Epithelial cell of esophagus (primary cell): ENCODE data around the gene C16orf82.

Experiments used
- DNase-seq: peaks from one replicate; pipeline ENCODE4 v3.0.0; 2010; ENCODE audit warnings: low read depth
- H3K4me3 ChIP-seq: 2 replicates; pipeline ENCODE4 v1.5.1; 2011; ENCODE audit warnings: mild to moderate bottlenecking, low read length, control low read depth
- CTCF ChIP-seq: IDR thresholded peaks from 2 replicates; pipeline ENCODE4 v1.5.1; 2011; ENCODE audit warnings: low read depth, mild to moderate bottlenecking, low read length, control low read depth, inconsistent platforms; ENCODE audit not compliant: insufficient read depth; ENCODE audit errors: missing control alignments

C16orf82 gene

GRCh38 chr16:27066668-27067537, at the start of gene C16orf82:
C16orf82 (plus strand) TSS chr16:27066927.
- DNase-seq = no peak
- H3K4me3 ChIP-seq = no peak within 1 kb of the TSS
- TF ChIP-seq CTCF = no peak

GRCh38 chr16:27020031-27020430, 46.7 kb upstream of the C16orf82 start:
- DNase-seq = no peak
- no peak overlapping the region for H3K4me3 ChIP-seq
- no peak for TF ChIP-seq CTCF

GRCh38 chr16:27024010-27024409, 42.7 kb upstream of the C16orf82 start:
- no peak for TF ChIP-seq CTCF
- DNase-seq = no peak
- H3K4me3 ChIP-seq = no peak overlapping the region

DNA sequence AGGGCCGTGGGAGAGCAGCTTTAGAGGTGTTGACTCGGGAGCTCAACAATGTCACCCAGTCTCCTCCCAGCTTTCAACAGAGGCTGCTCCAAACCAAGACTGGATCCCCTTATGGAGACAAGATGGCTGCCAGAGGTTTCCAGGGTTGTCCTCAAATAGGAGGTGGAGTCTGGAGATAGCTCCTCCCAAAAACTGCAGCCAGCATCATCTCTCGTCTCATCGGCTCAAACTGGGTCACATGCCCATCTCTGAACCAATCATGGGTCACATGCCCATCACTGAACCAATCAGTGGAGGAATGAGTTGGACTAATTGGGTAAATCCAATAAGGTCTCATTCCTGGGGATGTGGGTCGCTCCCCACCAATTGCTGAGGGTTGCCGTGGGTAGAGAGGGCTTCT, 41.1 kb upstream of the C16orf82 start:
- no peak overlapping the region for H3K4me3 ChIP-seq
- no peak for DNase-seq
- no peak for TF ChIP-seq CTCF

GRCh38 chr16:27027971-27028370, 38.8 kb upstream of the C16orf82 start:
- no peak for TF ChIP-seq CTCF
- H3K4me3 ChIP-seq = no peak overlapping the region
- DNase-seq = no peak

DNA sequence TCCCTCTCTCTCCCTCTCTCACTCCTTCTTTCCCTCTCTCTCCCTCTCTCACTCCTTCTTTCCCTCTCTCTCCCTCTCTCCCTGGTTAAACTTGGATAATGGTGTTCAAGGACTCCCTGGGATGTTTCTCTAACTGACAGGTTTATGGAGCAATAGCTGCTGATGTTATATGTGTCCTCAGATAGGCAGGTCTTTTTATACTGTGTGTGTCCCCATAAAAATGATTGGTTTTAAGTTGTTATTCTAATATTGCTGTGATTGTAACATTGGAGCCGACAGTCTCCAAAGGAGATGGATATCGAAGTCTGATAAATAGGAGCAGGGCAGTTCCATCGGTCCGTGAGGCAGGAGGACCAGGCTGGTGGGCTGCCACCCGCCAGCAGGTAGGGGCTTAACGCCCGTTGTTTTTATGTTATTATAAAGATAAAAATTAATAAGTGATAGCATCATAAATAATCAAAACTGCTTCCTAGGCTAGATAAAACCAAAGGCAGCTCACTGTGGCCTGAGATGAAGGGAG, 38.1 kb upstream of the C16orf82 start:
- DNase-seq = no peak
- no peak overlapping the region for H3K4me3 ChIP-seq
- TF ChIP-seq CTCF = no peak
